ENCODE measurements around the gene H6PD.

The H6PD gene

DNA sequence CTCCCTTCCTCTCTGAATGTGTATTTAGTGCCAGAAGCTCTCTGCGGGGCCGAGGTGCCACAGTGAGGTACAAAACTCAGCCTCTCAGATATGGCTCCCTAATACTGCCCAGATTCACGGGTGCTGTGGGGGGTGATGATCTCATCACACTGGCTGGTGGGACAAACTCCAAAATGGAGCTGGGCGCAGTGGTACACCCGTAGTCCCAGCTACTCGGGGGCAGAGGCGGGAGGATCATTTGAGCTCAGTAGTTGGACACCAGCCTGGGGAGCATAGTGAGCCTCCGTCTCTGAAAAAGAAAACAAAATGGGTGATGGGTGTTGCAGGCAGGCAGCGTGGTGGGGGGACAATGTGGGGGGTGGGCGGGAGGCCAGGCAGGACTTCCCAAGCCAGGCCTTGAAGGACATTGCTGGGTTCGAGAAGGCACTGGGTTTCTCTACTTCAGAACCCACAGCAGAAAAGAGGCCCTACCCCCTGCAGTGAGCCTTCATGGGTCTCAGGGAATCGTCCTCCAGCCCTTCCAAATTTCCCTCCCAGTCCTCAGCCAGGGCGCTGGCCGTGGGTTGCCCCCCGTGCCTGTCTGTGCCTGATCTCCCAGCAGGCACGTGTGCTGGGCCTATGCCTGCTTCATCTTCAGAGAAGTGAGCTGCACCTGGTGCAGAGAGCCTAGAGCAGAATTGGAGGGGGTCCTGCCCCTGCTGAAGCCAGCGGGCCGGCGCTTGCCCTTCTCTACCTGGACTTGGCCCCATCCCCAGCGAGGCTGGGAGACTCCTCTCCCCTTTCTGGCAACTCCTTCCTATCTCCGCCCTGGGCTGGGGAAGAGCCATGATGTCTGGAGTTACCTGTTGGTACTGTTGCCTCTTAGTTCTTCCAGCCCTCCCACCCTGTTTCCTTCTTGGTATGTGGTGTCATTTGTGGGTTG lies 14.0 kb downstream of the H6PD start:
- no peaks in the 10 kb centered on the region for H3K9me3 ChIP-seq
- no peak for DNase-seq
- no peaks in the 10 kb centered on the region for H3K27me3 ChIP-seq
- H3K36me3 ChIP-seq, result no peaks in the 10 kb centered on the region
- no peak overlapping the region for H3K4me3 ChIP-seq (ENCODE audit: low read depth, low read length)
- H3K4me1 ChIP-seq, result no peaks in the 10 kb centered on the region
- TF ChIP-seq, protein P1, sequence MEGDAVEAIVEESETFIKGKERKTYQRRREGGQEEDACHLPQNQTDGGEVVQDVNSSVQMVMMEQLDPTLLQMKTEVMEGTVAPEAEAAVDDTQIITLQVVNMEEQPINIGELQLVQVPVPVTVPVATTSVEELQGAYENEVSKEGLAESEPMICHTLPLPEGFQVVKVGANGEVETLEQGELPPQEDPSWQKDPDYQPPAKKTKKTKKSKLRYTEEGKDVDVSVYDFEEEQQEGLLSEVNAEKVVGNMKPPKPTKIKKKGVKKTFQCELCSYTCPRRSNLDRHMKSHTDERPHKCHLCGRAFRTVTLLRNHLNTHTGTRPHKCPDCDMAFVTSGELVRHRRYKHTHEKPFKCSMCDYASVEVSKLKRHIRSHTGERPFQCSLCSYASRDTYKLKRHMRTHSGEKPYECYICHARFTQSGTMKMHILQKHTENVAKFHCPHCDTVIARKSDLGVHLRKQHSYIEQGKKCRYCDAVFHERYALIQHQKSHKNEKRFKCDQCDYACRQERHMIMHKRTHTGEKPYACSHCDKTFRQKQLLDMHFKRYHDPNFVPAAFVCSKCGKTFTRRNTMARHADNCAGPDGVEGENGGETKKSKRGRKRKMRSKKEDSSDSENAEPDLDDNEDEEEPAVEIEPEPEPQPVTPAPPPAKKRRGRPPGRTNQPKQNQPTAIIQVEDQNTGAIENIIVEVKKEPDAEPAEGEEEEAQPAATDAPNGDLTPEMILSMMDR (IDR thresholded peaks at IDR 0.05; ENCODE audit: low read depth, low read length), result no peak

DNA sequence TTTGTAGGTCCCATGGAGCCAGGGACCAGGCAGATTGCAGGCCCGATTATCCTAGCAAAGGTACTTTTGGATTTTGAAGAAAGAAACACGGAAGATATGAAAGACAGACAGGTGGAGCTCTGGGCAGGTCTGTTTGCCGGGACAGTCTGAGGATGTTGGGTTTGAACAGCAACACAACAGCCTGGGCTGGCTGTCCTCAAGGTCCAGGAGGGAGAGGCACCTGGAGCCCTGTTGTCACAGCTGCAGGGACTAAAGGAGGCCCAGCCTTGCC lies 14.6 kb downstream of the H6PD start:
- H3K4me1 ChIP-seq, result no peaks in the 10 kb centered on the region
- no peaks in the 10 kb centered on the region for H3K27me3 ChIP-seq
- TF ChIP-seq, protein P1 (IDR thresholded peaks at IDR 0.05; ENCODE audit: low read depth, low read length), result no peak
- H3K36me3 ChIP-seq, result no peaks in the 10 kb centered on the region
- DNase-seq, result no peak
- no peak overlapping the region for H3K4me3 ChIP-seq (ENCODE audit: low read depth, low read length)
- no peaks in the 10 kb centered on the region for H3K9me3 ChIP-seq

DNA sequence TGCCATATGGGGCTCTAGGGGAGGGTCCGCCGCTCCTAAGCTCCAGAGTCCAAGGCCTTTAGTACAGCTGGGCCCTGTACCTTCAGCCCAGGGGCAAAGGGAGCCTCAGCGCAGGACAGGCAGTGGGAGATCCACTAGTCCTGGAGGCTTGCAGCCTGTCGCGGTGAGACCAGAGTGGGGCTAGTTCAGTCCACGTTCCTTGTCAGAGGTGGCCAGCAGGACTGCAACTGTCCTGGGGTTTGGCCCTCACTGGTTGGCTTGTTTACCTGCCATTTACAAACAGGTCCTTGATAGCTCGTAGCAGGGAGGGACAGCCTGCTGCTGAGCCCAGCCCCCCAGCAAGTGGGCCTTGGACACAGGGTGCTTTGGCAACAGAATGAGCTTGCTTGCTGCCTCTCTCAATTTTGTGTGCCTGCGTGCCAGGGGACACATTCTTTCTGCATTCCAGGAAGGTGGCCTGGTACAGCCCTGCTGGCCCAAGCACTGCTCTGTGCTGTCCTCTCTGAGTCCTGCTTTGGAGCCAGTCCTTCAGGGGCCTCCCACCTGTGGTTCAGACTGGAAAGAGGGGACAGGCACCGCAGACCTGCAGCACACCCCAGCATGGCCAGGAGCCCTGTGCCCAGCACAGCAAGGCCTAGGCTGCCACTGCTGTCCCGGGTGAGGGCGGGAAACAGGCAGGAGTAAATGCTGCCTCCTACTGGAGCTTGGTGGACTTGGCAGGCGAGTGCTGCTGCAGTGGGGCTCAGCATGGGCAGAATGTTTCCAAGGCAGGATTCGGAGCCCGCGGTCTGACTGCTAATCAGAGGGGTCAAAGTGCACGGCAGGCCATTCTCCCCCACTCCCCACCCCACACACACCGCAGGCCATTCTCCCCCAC lies 15.2 kb downstream of the H6PD start:
- H3K36me3 ChIP-seq, result no peaks in the 10 kb centered on the region
- TF ChIP-seq, protein P1 (IDR thresholded peaks at IDR 0.05; ENCODE audit: low read depth, low read length), result peak; percentile 38
- no peak for DNase-seq
- H3K4me3 ChIP-seq (ENCODE audit: low read depth, low read length), result no peak overlapping the region
- no peaks in the 10 kb centered on the region for H3K27me3 ChIP-seq
- H3K4me1 ChIP-seq, result no peaks in the 10 kb centered on the region
- H3K9me3 ChIP-seq, result no peaks in the 10 kb centered on the region

DNA sequence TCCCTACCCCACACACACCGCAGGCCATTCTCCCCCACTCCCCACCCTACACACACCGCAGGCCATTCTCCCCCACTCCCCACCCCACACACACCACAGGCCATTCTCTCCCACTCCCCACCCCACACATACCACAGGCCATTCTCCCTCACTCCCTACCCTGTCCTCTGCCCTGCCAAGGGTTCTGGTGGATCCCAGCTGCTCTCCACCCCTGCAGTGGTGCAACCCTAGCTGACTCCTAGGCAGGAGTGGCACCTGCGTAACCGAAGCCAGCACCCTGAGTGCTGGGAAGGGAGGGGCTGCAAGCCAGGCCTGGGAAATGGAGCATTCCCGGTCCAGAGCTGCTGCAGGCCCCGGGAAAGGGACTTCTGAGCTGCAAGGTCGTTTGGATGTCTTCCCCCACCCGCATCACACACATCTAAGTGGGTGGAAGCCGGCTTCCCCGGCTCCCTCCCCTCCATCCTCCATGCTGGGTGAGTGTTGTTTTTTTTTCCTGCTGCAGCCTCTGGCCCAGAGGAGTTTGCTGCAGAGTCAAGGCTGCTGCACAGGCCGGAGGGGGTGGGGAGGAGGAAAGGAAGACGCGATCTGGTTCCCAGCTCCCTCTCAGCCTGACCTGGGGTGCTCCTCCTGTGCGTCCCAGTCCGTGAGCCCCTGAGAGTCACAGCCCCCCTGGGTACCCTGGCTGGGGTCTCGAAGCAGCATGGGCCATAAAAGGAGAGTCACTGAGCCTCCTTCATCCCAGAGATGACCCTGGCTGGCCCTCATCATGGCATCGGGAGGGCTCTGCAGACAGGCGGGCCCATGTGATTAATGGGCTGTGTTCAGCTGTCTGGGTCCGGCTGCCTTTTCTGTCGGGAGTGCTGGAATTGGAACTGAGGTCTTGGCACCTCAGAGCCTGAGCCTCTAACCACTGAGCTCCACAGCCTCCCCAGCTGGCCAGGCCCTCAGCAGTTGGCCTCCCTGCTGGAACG lies 16.1 kb downstream of the H6PD start:
- TF ChIP-seq, protein P1 (IDR thresholded peaks at IDR 0.05; ENCODE audit: low read depth, low read length), result no peak
- Histone ChIP-seq H3K9me3 (no peaks in the 10 kb centered on the region), H3K4me3 (ENCODE audit: low read depth, low read length) (no peak overlapping the region), H3K36me3 (no peaks in the 10 kb centered on the region), H3K27me3 (no peaks in the 10 kb centered on the region), H3K4me1 (no peaks in the 10 kb centered on the region)
- DNase-seq, result no peak

DNA sequence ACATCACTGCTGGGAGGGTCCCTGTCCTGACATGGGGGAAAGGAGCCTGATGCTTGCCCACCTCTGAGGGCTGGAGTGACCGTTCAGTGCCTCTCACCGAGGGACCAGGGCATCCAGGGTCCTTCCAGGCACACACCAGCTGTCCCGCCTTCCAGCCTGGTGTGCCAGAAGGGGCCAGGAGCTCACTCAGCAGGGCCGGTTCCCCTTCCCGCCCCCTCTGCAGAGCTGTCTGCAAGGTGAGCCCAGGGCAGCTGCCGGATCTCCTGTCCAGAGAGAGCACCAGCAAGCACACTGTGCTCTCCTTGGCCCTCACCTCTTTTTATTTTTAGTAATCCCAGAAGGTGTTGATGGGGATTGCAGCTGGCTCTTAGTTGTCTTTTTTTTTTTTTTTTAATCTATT lies 16.9 kb downstream of the H6PD start:
- Histone ChIP-seq H3K36me3 (no peaks in the 10 kb centered on the region), H3K4me3 (ENCODE audit: low read depth, low read length) (no peak overlapping the region), H3K27me3 (no peaks in the 10 kb centered on the region), H3K4me1 (no peaks in the 10 kb centered on the region), H3K9me3 (no peaks in the 10 kb centered on the region)
- DNase-seq, result no peak
- TF ChIP-seq, protein P1 (IDR thresholded peaks at IDR 0.05; ENCODE audit: low read depth, low read length), result no peak
